Fibroblast of lung (primary cell): ENCODE measurements around the gene UQCR11. TPM values are rescaled to one million over a fixed set of nuclear protein-coding genes. Genes with fewer than 3 reads are reported as not detected.
"Not testable (repeated sequence)": the region's sequence is repeated elsewhere in the genome, so short reads cannot be mapped to it uniquely, and the experiment has no call there.

Experiments
- DNase-seq, 2 donors: peaks; one replicate each; pipeline versions ENCODE4 v3.0.0 to v3.0.0-alpha.2; 2010; ENCODE audit warnings: low read depth in 2 of 2
- H2AFZ ChIP-seq: 2 replicates; pipeline ENCODE4 v1.5.1; 2012; ENCODE audit warnings: low read length, control low read depth, inconsistent platforms
- H3K27ac ChIP-seq: 2 replicates; pipeline ENCODE4 v1.5.1; 2011; ENCODE audit warnings: low read length, control low read depth; ENCODE audit not compliant: insufficient read depth
- H3K27me3 ChIP-seq: 2 replicates; pipeline ENCODE4 v1.5.1; 2011; ENCODE audit warnings: mild to moderate bottlenecking, low read length; ENCODE audit not compliant: control insufficient read depth, insufficient read depth
- H3K36me3 ChIP-seq: 2 replicates; pipeline ENCODE4 v1.5.1; 2011; ENCODE audit warnings: low read length; ENCODE audit not compliant: control insufficient read depth, insufficient read depth
- H3K4me1 ChIP-seq: 2 replicates; pipeline ENCODE4 v1.5.1; 2011; ENCODE audit warnings: low read length; ENCODE audit not compliant: control insufficient read depth, insufficient read depth; ENCODE audit errors: extremely low read depth
- H3K4me2 ChIP-seq: 2 replicates; pipeline ENCODE4 v1.5.1; 2011; ENCODE audit warnings: low read length, control low read depth; ENCODE audit not compliant: insufficient read depth; ENCODE audit errors: extremely low read depth
- H3K4me3 ChIP-seq, 4 experiments: fragments of 200-600 bp in 1 of 4; sonication (generic) in 1 of 4; replicated peaks in 1 of 4; 2 replicates each; pipeline ENCODE4 v1.5.1; 2011 to 2016; ENCODE audit warnings: low read length in 4 of 4, low read depth in 3 of 4, mild to moderate bottlenecking in 3 of 4, control low read depth in 2 of 4, inconsistent platforms in 1 of 4, mixed read lengths in 1 of 4; ENCODE audit not compliant: insufficient read depth in 1 of 4; ENCODE audit errors: control extremely low read depth in 1 of 4
- H3K79me2 ChIP-seq: 2 replicates; pipeline ENCODE4 v1.5.1; 2012; ENCODE audit warnings: mild to moderate bottlenecking, low read length, inconsistent platforms; ENCODE audit not compliant: control insufficient read depth, insufficient read depth
- H3K9ac ChIP-seq: 2 replicates; pipeline ENCODE4 v1.5.1; 2011; ENCODE audit warnings: mild to moderate bottlenecking, low read length, control low read depth; ENCODE audit not compliant: insufficient read depth
- H3K9me3 ChIP-seq: 2 replicates; pipeline ENCODE4 v1.5.1; 2012; ENCODE audit warnings: low read depth, low read length; ENCODE audit not compliant: control insufficient read depth, insufficient read depth
- H4K20me1 ChIP-seq: 2 replicates; pipeline ENCODE4 v1.5.1; 2011; ENCODE audit warnings: low read length; ENCODE audit not compliant: control insufficient read depth, insufficient read depth; ENCODE audit errors: extremely low read depth
- CTCF ChIP-seq, 2 donors: IDR thresholded peaks in 1 of 2; conservative IDR thresholded peaks in 1 of 2; 1 replicate in 1 of 2; 2 replicates in 1 of 2; pipeline ENCODE4 v1.5.1; 2011 to 2012; ENCODE audit warnings: low read length in 2 of 2, control low read depth in 1 of 2, inconsistent platforms in 1 of 2, low read depth in 1 of 2, mild to moderate bottlenecking in 1 of 2
- EZH2 ChIP-seq: IDR thresholded peaks from 2 replicates; pipeline ENCODE4 v1.5.1; 2012; ENCODE audit warnings: low read length, control low read depth, mild to moderate bottlenecking; ENCODE audit errors: missing control alignments
- polyA plus RNA-seq, 2 donors: library from polyadenylated mRNA; depleted of rRNA in 1 of 2; stranded (reverse) in 1 of 2; unstranded in 1 of 2; fragments of >200 nt; gene quantifications; 2 replicates each; pipeline ENCODE4 v1.2.1, GENCODE V29; 2011 to 2012; ENCODE audit warnings: missing spikeins in 1 of 2
- total RNA-seq: library from RNA; depleted of rRNA; stranded (reverse); fragments of >200 nt; gene quantifications from 2 replicates; pipeline ENCODE4 v1.2.1, GENCODE V29; 2014

UQCR11 gene
- total and polyA plus RNA-seq, 2 donors (not counting 1 experiment from before 2014, with no cell fraction given), result 89.2 to 101 TPM

- Histone ChIP-seq H3K4me3 (no peak overlapping the region), H3K36me3 (peaks cover 15% of the 10 kb centered on the region), H3K79me2 (peaks cover 12% of the 10 kb centered on the region)
These were observed 38.8 kb upstream of the UQCR11 start for GRCh38 chr19:1644070-1644469.

GRCh38 chr19:1640893-1641448 lies 35.7 kb upstream of the UQCR11 start:
- H4K20me1 ChIP-seq, DNase-seq, H3K4me1 ChIP-seq, H3K27me3 ChIP-seq, H3K9me3 ChIP-seq, H3K9ac ChIP-seq, H3K4me3 ChIP-seq, H2AFZ ChIP-seq, H3K27ac ChIP-seq, H3K4me2 ChIP-seq: not testable (repeated sequence)
- peaks cover 16% of the 10 kb centered on the region for H3K79me2 ChIP-seq
- H3K36me3 ChIP-seq, result peaks cover 20% of the 10 kb centered on the region

More at GRCh38 chr19:1644070-1644469, 38.8 kb upstream of the UQCR11 start:
- H3K27ac ChIP-seq, result no peak overlapping the region
- no peaks in the 10 kb centered on the region for H3K9me3 ChIP-seq
- no peak overlapping the region for H3K9ac ChIP-seq
- H3K27me3 ChIP-seq, result no peaks in the 10 kb centered on the region
- no peak overlapping the region for H3K4me2 ChIP-seq
- no peak for DNase-seq
- TF ChIP-seq EZH2 (no peak), CTCF (conservative IDR thresholded peaks at IDR 0.05 in 1 of 2, IDR thresholded peaks at IDR 0.05 in 1 of 2; ENCODE audit: low read depth in 1 of 2, low read length in 2 of 2) (no peak)
- no peaks in the 10 kb centered on the region for H3K4me1 ChIP-seq
- H4K20me1 ChIP-seq, result no peaks in the 10 kb centered on the region
- H2AFZ ChIP-seq, result no peak overlapping the region

GRCh38 chr19:1636325-1637236 lies 31.3 kb upstream of the UQCR11 start:
- Histone ChIP-seq H3K9ac (no peak overlapping the region), H3K36me3 (peaks cover 17% of the 10 kb centered on the region), H3K79me2 (peaks cover 16% of the 10 kb centered on the region), H2AFZ (no peak overlapping the region), H3K4me2 (no peak overlapping the region), H3K9me3 (no peaks in the 10 kb centered on the region), H3K27ac (no peak overlapping the region), H3K27me3 (no peaks in the 10 kb centered on the region), H3K4me3 (no peak overlapping the region), H3K4me1 (no peaks in the 10 kb centered on the region), H4K20me1 (no peaks in the 10 kb centered on the region)
- no peak for DNase-seq
- TF ChIP-seq CTCF (conservative IDR thresholded peaks at IDR 0.05 in 1 of 2, IDR thresholded peaks at IDR 0.05 in 1 of 2; ENCODE audit: low read depth in 1 of 2, low read length in 2 of 2) (no peak), EZH2 (no peak)
